ENCODE measurements around the gene ALG11.
"Not testable (repeated sequence)": the region's sequence is repeated elsewhere in the genome, so short reads cannot be mapped to it uniquely, and the experiment has no call there.

ALG11 gene

DNA sequence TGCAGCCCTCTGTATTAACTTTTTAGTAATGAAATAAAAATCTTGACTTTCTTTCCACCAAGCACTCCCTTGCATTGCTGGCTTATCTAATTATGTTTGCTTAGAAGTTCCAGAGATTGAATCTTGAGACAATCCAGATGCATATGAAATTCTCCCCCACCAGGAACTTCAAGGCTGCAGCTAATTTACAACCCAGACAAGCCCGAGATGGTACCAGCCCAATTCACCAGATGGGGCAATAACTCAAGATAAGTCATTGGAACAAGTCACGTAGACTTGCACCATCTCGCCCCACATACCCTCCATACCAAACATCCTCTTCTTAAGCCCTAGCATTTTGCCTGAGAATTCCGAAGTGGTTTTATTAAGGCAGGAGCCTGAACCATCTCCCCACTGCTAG lies 41.3 kb downstream of the ALG11 start:
- ATAC-seq (replicated peaks; ENCODE audit: extremely low read depth, poor library complexity, severe bottlenecking) (no peak), DNase-seq (ENCODE audit: low spot score in 2 of 2) (no peak)
- Mint-ChIP-seq H3K27me3 (no peaks in the 10 kb centered on the region), H3K36me3 (ENCODE audit: insufficient read depth) (no peaks in the 10 kb centered on the region), H3K27ac (ENCODE audit: low read depth) (no peak overlapping the region), H3K9me3 (peaks cover 5% of the 10 kb centered on the region), H3K4me1 (no peaks in the 10 kb centered on the region), H3K4me3 (no peak overlapping the region)

DNA sequence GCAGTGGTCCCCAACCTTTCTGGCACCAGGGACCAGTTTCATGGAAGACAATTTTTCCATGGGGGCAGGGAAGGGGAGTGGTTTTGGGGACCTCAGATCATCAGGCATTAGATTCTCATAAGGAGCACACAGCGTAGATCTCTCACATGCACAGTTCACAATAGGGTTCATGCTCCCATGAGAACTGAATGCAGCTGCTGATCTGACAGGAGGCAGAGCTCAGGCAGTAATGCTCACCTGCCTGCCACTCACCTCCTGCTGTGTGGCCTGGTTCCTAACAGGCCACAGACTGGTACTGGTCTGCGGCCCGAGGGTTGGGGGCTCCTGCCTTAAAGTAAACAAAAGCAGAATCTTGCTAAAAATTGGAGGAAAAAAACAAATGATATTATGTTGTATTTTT lies 48.9 kb downstream of the ALG11 start:
- not testable (repeated sequence) for H3K4me1 Mint-ChIP-seq; DNase-seq (ENCODE audit: low spot score in 2 of 2)

DNA sequence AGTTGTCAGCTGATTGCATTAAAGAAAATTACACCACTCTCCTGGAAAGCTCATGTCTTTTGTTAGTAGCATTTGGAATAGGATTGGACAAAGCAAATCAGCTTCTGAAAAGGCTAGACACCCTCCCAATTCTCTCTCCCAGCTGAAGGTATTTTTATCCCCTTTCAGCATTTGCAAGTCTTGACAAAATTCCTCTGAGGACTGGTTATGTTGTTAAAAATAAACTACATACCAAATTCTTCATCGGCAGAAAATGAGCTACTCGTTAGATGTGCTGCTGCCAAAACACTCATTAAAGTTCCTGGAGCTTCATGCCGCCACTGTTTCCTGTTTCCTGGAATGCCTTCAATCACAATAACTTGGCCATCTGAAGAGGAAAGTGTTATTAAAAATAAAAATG lies 49.4 kb downstream of the ALG11 start:
- Mint-ChIP-seq H3K36me3 (ENCODE audit: insufficient read depth) (no peaks in the 10 kb centered on the region), H3K4me1 (no peaks in the 10 kb centered on the region), H3K9me3 (no peaks in the 10 kb centered on the region), H3K27me3 (no peaks in the 10 kb centered on the region), H3K4me3 (no peak overlapping the region), H3K27ac (ENCODE audit: low read depth) (no peak overlapping the region)
- no peak for DNase-seq (ENCODE audit: low spot score in 2 of 2)
- ATAC-seq (replicated peaks; ENCODE audit: extremely low read depth, poor library complexity, severe bottlenecking): no peak

More for the DNA sequence above, 48.9 kb downstream of the ALG11 start:
- H3K9me3 Mint-ChIP-seq; ATAC-seq (replicated peaks; ENCODE audit: extremely low read depth, poor library complexity, severe bottlenecking); H3K4me3 Mint-ChIP-seq; H3K27ac Mint-ChIP-seq (ENCODE audit: low read depth); H3K36me3 Mint-ChIP-seq (ENCODE audit: insufficient read depth); H3K27me3 Mint-ChIP-seq: not testable (repeated sequence)

DNA sequence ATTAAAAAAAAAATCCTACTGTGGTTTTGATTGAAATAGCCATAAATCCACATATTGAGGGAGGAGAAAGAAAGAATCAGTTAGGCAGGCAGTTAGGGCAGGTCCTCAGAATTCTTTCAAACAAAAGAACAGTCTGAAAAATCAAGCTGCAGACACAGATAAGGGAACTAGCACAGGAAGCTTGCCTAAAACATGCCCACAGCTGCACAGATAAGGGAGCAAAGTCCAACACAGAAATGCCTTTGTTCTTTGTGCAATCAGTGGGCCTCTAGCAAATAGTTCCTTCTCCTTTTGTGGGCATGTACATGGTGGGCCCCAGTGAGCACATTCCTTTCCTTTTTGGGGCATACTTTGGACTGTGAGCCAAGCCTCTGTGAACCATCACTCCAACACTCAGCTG lies 55.0 kb downstream of the ALG11 start:
- no peak for ATAC-seq (replicated peaks; ENCODE audit: extremely low read depth, poor library complexity, severe bottlenecking)
- Mint-ChIP-seq H3K27ac (ENCODE audit: low read depth) (no peak overlapping the region), H3K4me3 (no peak overlapping the region), H3K9me3 (no peaks in the 10 kb centered on the region), H3K36me3 (ENCODE audit: insufficient read depth) (no peaks in the 10 kb centered on the region), H3K27me3 (peaks cover 36% of the 10 kb centered on the region), H3K4me1 (no peaks in the 10 kb centered on the region)
- DNase-seq (ENCODE audit: low spot score in 2 of 2): no peak

DNA sequence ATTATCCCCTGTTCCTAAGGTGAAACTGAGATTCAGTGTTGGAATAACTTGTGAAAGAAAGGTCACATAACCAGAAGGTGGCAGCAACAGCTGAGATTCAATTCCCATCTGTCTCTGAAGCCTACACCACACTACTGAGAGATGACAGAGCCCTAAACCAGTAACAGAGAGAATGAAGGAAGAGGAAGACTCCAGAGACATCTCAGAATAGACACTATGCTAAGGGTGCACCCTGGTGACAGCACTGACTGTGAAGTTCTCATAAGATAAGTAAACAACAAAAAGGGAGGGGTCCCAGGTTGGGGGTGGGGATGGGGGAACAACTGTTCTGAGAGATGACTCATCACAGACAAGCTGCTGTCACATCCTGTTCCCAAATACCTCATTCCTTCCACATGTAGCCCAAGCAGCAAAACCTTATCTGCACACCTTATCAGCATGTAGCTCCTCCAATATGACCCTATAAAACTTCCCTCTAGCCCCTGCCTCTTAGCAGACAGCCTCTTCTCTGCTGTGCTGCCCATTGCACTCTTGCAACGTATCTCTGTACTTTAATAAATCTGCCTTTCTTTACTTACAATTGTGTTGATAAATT lies 58.8 kb downstream of the ALG11 start:
- Mint-ChIP-seq H3K4me3 (no peak overlapping the region), H3K36me3 (ENCODE audit: insufficient read depth) (no peaks in the 10 kb centered on the region), H3K4me1 (no peaks in the 10 kb centered on the region), H3K27ac (ENCODE audit: low read depth) (no peak overlapping the region), H3K9me3 (no peaks in the 10 kb centered on the region), H3K27me3 (peaks cover 59% of the 10 kb centered on the region)
- ATAC-seq (replicated peaks; ENCODE audit: extremely low read depth, poor library complexity, severe bottlenecking): no peak
- no peak for DNase-seq (ENCODE audit: low spot score in 2 of 2)

All from central memory CD8-positive, alpha-beta T cell (primary cell).